Smooth muscle cell (in vitro differentiated cells): Measurements from ENCODE around the gene HOTAIR. TPM values are rescaled to one million over a fixed set of nuclear protein-coding genes. Genes with fewer than 3 reads are reported as not detected.

ENCODE experiments used
- DNase-seq: peaks from one replicate; lab custom pipeline; 2025; ENCODE audit not compliant: unreplicated experiment; lab: John Stamatoyannopoulos, UW
- H2AFZ ChIP-seq: fragments of 200-600 bp; sonication (generic); 2 replicates; pipeline ENCODE4 v1.6.0; 2016; ENCODE audit warnings: antibody characterized with exemption, low read depth, mild to moderate bottlenecking
- H3F3A ChIP-seq: fragments of 200-600 bp; sonication (generic); 2 replicates; pipeline ENCODE4 v1.6.0; 2017; ENCODE audit warnings: antibody characterized with exemption, low read depth
- H3K27ac ChIP-seq: fragments of 200-600 bp; sonication (generic); 2 replicates; pipeline ENCODE4 v1.5.1; 2016; ENCODE audit warnings: low read depth, mild to moderate bottlenecking
- H3K27me3 ChIP-seq: fragments of 200-600 bp; sonication (generic); 2 replicates; pipeline ENCODE4 v1.6.1; 2016; ENCODE audit warnings: low read depth, mild to moderate bottlenecking
- H3K36me3 ChIP-seq: fragments of 200-600 bp; sonication (generic); 2 replicates; pipeline ENCODE4 v1.5.1; 2016; ENCODE audit warnings: low read depth
- H3K4me1 ChIP-seq: fragments of 200-600 bp; sonication (generic); 2 replicates; pipeline ENCODE4 v1.5.1; 2016; ENCODE audit warnings: low read depth
- H3K4me2 ChIP-seq: fragments of 200-600 bp; sonication (generic); 2 replicates; pipeline ENCODE4 v1.6.0; 2016; ENCODE audit warnings: mild to moderate bottlenecking
- H3K4me3 ChIP-seq: fragments of 200-600 bp; sonication (generic); 2 replicates; pipeline ENCODE4 v1.5.1; 2016; ENCODE audit warnings: mild to moderate bottlenecking
- H3K79me2 ChIP-seq: fragments of 200-600 bp; sonication (generic); 2 replicates; pipeline ENCODE4 v1.6.0; 2016; ENCODE audit warnings: low read depth, mild to moderate bottlenecking
- H3K9ac ChIP-seq: fragments of 200-600 bp; sonication (generic); 2 replicates; pipeline ENCODE4 v1.6.0; 2016; ENCODE audit warnings: low read depth
- H3K9me3 ChIP-seq: fragments of 200-600 bp; sonication (generic); replicated peaks from 2 replicates; pipeline ENCODE4 v1.5.1; 2016; ENCODE audit warnings: low read depth
- H4K20me1 ChIP-seq: fragments of 200-600 bp; sonication (generic); 2 replicates; pipeline ENCODE4 v1.6.0; 2016; ENCODE audit warnings: low read depth
- WGBS: methylation state at CpG from one replicate; pipeline ENCODE4 v1.1.7; 2016; ENCODE audit warnings: low lambda C conversion rate; 5-methylcytosine and 5-hydroxymethylcytosine counted together
- polyA plus RNA-seq: library from polyadenylated mRNA; unstranded; fragments of >200 nt; fragmentation: Nextera tagmentation; extraction: Ambion mirVana; gene quantifications from 2 replicates; pipeline ENCODE4 v1.2.1, GENCODE V29; 2016
- total RNA-seq: library from RNA; depleted of rRNA; stranded (reverse); fragments of >200 nt; gene quantifications from 2 replicates; pipeline ENCODE4 v1.2.3, GENCODE V29; 2014
- TF ChIP-seq, protein P1 (sequence below): fragments of 200-600 bp; sonication (generic); IDR thresholded peaks from 2 replicates; pipeline ENCODE4 v1.5.1; 2017; ENCODE audit warnings: borderline replicate concordance, mild to moderate bottlenecking, antibody characterized with exemption; ENCODE audit not compliant: insufficient read depth, poor library complexity, severe bottlenecking

HOTAIR gene
- total and polyA plus RNA-seq, 2 experiments from 2014 or later: 0.43 TPM; not detected in 1

DNA sequence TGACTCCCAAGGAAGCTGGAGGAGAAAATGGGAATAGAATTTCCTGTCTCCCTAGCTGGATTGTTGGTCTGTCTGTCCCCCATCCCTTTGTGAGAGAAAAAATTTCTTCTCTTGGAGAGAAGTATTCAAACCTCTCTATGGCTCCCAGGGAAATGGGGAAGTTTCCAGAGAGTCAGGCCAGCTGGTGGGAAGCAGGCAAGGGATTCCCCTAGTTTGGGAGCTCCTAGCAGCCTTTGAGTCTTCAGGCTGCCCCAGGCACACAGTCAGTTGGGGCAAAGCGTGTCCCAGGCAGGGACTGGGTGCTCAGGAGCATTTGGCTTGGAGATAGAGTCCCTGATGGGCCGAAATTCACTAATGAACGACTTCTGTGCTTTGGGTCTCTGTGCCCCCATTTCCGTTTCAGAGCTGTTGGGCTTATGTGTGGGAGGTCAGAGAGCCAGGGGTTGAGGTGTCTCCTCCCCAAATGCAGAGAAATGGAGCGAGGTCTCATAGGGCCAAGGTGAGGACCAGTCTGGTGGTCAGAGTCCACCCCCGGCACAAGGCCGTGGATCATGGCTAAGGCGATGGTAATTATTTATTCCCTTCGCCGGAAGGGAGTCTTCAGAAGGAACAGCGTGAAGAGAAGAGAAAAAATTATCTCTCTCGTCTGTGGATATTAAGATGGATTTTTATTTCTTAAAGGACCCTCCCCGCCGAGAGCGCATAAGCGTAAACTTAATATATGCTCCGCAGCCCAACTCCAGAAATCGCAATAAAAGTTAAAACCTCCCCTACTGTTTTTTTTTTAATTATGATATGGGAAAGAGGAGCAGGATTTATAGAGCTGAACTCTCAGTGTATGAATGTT lies 18.6 kb upstream of the HOTAIR start:
- Histone ChIP-seq H3K79me2 (no peaks in the 10 kb centered on the region), H2AFZ (no peak overlapping the region)

GRCh38 chr12:53992377-53992889 lies 17.7 kb upstream of the HOTAIR start:
- Histone ChIP-seq H4K20me1 (no peaks in the 10 kb centered on the region), H3K4me1 (no peaks in the 10 kb centered on the region), H3K9ac (no peak overlapping the region), H3K27me3 (peaks cover 100% of the 10 kb centered on the region), H3K79me2 (no peaks in the 10 kb centered on the region), H3F3A (no peaks in the 10 kb centered on the region), H3K27ac (no peak overlapping the region), H3K9me3 (no peaks in the 10 kb centered on the region), H3K36me3 (no peaks in the 10 kb centered on the region), H2AFZ (no peak overlapping the region), H3K4me3 (no peak overlapping the region), H3K4me2 (no peak overlapping the region)
- TF ChIP-seq, protein P1, sequence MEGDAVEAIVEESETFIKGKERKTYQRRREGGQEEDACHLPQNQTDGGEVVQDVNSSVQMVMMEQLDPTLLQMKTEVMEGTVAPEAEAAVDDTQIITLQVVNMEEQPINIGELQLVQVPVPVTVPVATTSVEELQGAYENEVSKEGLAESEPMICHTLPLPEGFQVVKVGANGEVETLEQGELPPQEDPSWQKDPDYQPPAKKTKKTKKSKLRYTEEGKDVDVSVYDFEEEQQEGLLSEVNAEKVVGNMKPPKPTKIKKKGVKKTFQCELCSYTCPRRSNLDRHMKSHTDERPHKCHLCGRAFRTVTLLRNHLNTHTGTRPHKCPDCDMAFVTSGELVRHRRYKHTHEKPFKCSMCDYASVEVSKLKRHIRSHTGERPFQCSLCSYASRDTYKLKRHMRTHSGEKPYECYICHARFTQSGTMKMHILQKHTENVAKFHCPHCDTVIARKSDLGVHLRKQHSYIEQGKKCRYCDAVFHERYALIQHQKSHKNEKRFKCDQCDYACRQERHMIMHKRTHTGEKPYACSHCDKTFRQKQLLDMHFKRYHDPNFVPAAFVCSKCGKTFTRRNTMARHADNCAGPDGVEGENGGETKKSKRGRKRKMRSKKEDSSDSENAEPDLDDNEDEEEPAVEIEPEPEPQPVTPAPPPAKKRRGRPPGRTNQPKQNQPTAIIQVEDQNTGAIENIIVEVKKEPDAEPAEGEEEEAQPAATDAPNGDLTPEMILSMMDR: no peak
- 50% methylated on average over 7 of the region's 7 CpGs for WGBS
- DNase-seq: no peak

More for the DNA sequence above, 18.6 kb upstream of the HOTAIR start:
- Histone ChIP-seq H3K9me3 (no peaks in the 10 kb centered on the region), H3K36me3 (no peaks in the 10 kb centered on the region), H3F3A (no peaks in the 10 kb centered on the region), H3K27me3 (peaks cover 100% of the 10 kb centered on the region), H4K20me1 (no peaks in the 10 kb centered on the region), H3K27ac (no peak overlapping the region), H3K4me1 (no peaks in the 10 kb centered on the region), H3K4me3 (no peak overlapping the region), H3K9ac (no peak overlapping the region), H3K4me2 (no peak overlapping the region)
- 48% methylated on average over 18 of the region's 18 CpGs for WGBS
- TF ChIP-seq, protein P1: no peak
- DNase-seq: no peak

GRCh38 chr12:53991077-53991460 lies 16.3 kb upstream of the HOTAIR start:
- Histone ChIP-seq H3K4me2 (no peak overlapping the region), H3K4me3 (no peak overlapping the region), H2AFZ (no peak overlapping the region), H3K27ac (no peak overlapping the region), H3F3A (no peaks in the 10 kb centered on the region), H3K9ac (no peak overlapping the region), H4K20me1 (no peaks in the 10 kb centered on the region), H3K27me3 (peaks cover 100% of the 10 kb centered on the region), H3K79me2 (no peaks in the 10 kb centered on the region), H3K36me3 (no peaks in the 10 kb centered on the region), H3K4me1 (no peaks in the 10 kb centered on the region), H3K9me3 (no peaks in the 10 kb centered on the region)
- no peak for DNase-seq
- WGBS: 14% methylated on average over 8 of the region's 8 CpGs
- TF ChIP-seq, protein P1: no peak
